ENCODE measurements around the gene TLR9.

Gene TLR9

GRCh38 chr3:52232279-52233107, 7.0 kb upstream of the TLR9 start:
- no peak for DNase-seq (ENCODE audit: low read depth in 2 of 2, low spot score in 1 of 2)

GRCh38 chr3:52231502-52232278, 6.2 kb upstream of the TLR9 start:
- DNase-seq (ENCODE audit: low read depth in 2 of 2, low spot score in 1 of 2): peak; percentile 71 to 86

- DNase-seq (ENCODE audit: low read depth in 2 of 2, low spot score in 1 of 2): no peak
Measured at GRCh38 chr3:52230889-52231499, 5.5 kb upstream of the TLR9 start.

- DNase-seq (ENCODE audit: low read depth in 2 of 2, low spot score in 1 of 2): no peak
Measured at GRCh38 chr3:52230461-52230860, 5.0 kb upstream of the TLR9 start.

- no peak for DNase-seq (ENCODE audit: low read depth in 2 of 2, low spot score in 1 of 2)
Measured at GRCh38 chr3:52229656-52230055, 4.2 kb upstream of the TLR9 start.

GRCh38 chr3:52228751-52229291, 3.4 kb upstream of the TLR9 start:
- no peak for DNase-seq (ENCODE audit: low read depth in 2 of 2, low spot score in 1 of 2)

- no peak for DNase-seq (ENCODE audit: low read depth in 2 of 2, low spot score in 1 of 2)
Measured at GRCh38 chr3:52228266-52228665, 2.8 kb upstream of the TLR9 start.

- no peak for DNase-seq (ENCODE audit: low read depth in 2 of 2, low spot score in 1 of 2)
Measured at GRCh38 chr3:52227766-52228165, 2.3 kb upstream of the TLR9 start.

GRCh38 chr3:52227117-52227516, 1.7 kb upstream of the TLR9 start:
- no peak for DNase-seq (ENCODE audit: low read depth in 2 of 2, low spot score in 1 of 2)

GRCh38 chr3:52226229-52226817, 878 bp upstream of the TLR9 start:
- no peak for DNase-seq (ENCODE audit: low read depth in 2 of 2, low spot score in 1 of 2)

- no peak for DNase-seq (ENCODE audit: low read depth in 2 of 2, low spot score in 1 of 2)
Measured at GRCh38 chr3:52223449-52224408, 1.7 kb downstream of the TLR9 start.

- no peak for DNase-seq (ENCODE audit: low read depth in 2 of 2, low spot score in 1 of 2)
Measured at GRCh38 chr3:52222319-52223221, 2.9 kb downstream of the TLR9 start.

GRCh38 chr3:52221563-52222318, 3.7 kb downstream of the TLR9 start:
- no peak for DNase-seq (ENCODE audit: low read depth in 2 of 2, low spot score in 1 of 2)

- no peak for DNase-seq (ENCODE audit: low read depth in 2 of 2, low spot score in 1 of 2)
Measured at GRCh38 chr3:52221141-52221562, 4.3 kb downstream of the TLR9 start.

GRCh38 chr3:52220380-52221026, 4.9 kb downstream of the TLR9 start:
- peak; percentile 59 to 88 for DNase-seq (ENCODE audit: low read depth in 2 of 2, low spot score in 1 of 2)

- DNase-seq (ENCODE audit: low read depth in 2 of 2, low spot score in 1 of 2): no peak
Measured at GRCh38 chr3:52218937-52219650, 6.4 kb downstream of the TLR9 start.

- no peak for DNase-seq (ENCODE audit: low read depth in 2 of 2, low spot score in 1 of 2)
Measured at GRCh38 chr3:52218454-52218853, 7.0 kb downstream of the TLR9 start.

Data from stimulated activated CD8-positive, alpha-beta memory T cell treated with anti-CD3 and anti-CD28 coated beads, Interleukin-4, amount 100 ng/mL, for 4 hours (primary cell).